ENCODE measurements around the gene TMPRSS15.

GRCh38 chr21:18340387-18340942 lies 63.1 kb downstream of the TMPRSS15 start:
- TF ChIP-seq POLR2AphosphoS5 (IDR thresholded peaks at IDR 0.05; ENCODE audit: borderline replicate concordance, low read depth, low read length) = no peak
- no peak for TF ChIP-seq EZH2 (IDR thresholded peaks at IDR 0.05)

Measured in SK-N-MC (cell line).